HG03457 (cell line): Measurements from ENCODE around the gene PDE4D.

Experiments used
- ATAC-seq: cut with Tn5 transposase; IDR thresholded peaks from one replicate; pipeline ENCODE4 v1.9.1; 2021; ENCODE audit warnings: moderate number of reproducible peaks; ENCODE audit not compliant: unreplicated experiment

PDE4D gene

GRCh38 chr5:59746241-59746765, 147.2 kb downstream of the PDE4D start:
- ATAC-seq, result no peak

- ATAC-seq, result no peak
Observed at GRCh38 chr5:59745415-59745863, 148.1 kb downstream of the PDE4D start.

GRCh38 chr5:59744531-59744992, 149.0 kb downstream of the PDE4D start:
- ATAC-seq, result no peak

GRCh38 chr5:59741599-59741998, 151.9 kb downstream of the PDE4D start:
- ATAC-seq, result no peak

- ATAC-seq, result no peak
Observed at GRCh38 chr5:59738024-59738423, 155.5 kb downstream of the PDE4D start.

- ATAC-seq, result no peak
Observed at GRCh38 chr5:59732806-59733205, 160.7 kb downstream of the PDE4D start.

- ATAC-seq, result no peak
Observed at GRCh38 chr5:59732301-59732700, 161.2 kb downstream of the PDE4D start.

- ATAC-seq, result no peak
Observed at GRCh38 chr5:59731809-59732208, 161.7 kb downstream of the PDE4D start.

GRCh38 chr5:59729820-59730219, 163.7 kb downstream of the PDE4D start:
- ATAC-seq, result no peak

- no peak for ATAC-seq
Observed at GRCh38 chr5:59729357-59729756, 164.2 kb downstream of the PDE4D start.

- no peak for ATAC-seq
Observed at GRCh38 chr5:59728356-59728755, 165.2 kb downstream of the PDE4D start.

- ATAC-seq, result no peak
Observed at GRCh38 chr5:59727186-59727585, 166.3 kb downstream of the PDE4D start.

- ATAC-seq, result no peak
Observed at GRCh38 chr5:59725392-59725767, 168.1 kb downstream of the PDE4D start.

GRCh38 chr5:59724482-59725391, 168.8 kb downstream of the PDE4D start:
- no peak for ATAC-seq

- ATAC-seq, result no peak
Observed at GRCh38 chr5:59722874-59723273, 170.7 kb downstream of the PDE4D start.

- no peak for ATAC-seq
Observed at GRCh38 chr5:59721741-59722140, 171.8 kb downstream of the PDE4D start.

GRCh38 chr5:59720063-59720462, 173.5 kb downstream of the PDE4D start:
- ATAC-seq, result no peak

- no peak for ATAC-seq
Observed at GRCh38 chr5:59716966-59717500, 176.5 kb downstream of the PDE4D start.

- ATAC-seq, result no peak
Observed at GRCh38 chr5:59716029-59716428, 177.5 kb downstream of the PDE4D start.

- no peak for ATAC-seq
Observed at GRCh38 chr5:59715228-59715627, 178.3 kb downstream of the PDE4D start.

GRCh38 chr5:59713498-59713844, 180.1 kb downstream of the PDE4D start:
- no peak for ATAC-seq

GRCh38 chr5:59712836-59713497, 180.6 kb downstream of the PDE4D start:
- no peak for ATAC-seq
